Activated naive CD8-positive, alpha-beta T cell treated with anti-CD3 and anti-CD28 coated beads for 36 hours (primary cell): ENCODE results near the gene SREBF2. TPM values are rescaled to one million over a fixed set of nuclear protein-coding genes. Genes with fewer than 3 reads are reported as not detected.
"Not testable (repeated sequence)": the region's sequence is repeated elsewhere in the genome, so short reads cannot be mapped to it uniquely, and the experiment has no call there.

ENCODE experiments used
- DNase-seq: peaks from one replicate; pipeline ENCODE4 v3.0.0; 2021
- H3K27ac Mint-ChIP-seq: one replicate; pipeline ENCODE4 v1.8.0; 2022; ENCODE audit warnings: mild to moderate bottlenecking, moderate library complexity, mixed read lengths
- H3K27me3 Mint-ChIP-seq: one replicate; pipeline ENCODE4 v1.8.0; 2022; ENCODE audit warnings: mild to moderate bottlenecking, mixed read lengths
- H3K36me3 Mint-ChIP-seq: one replicate; pipeline ENCODE4 v1.8.0; 2021; ENCODE audit warnings: mild to moderate bottlenecking, mixed read lengths
- H3K4me1 Mint-ChIP-seq: one replicate; pipeline ENCODE4 v1.8.0; 2021; ENCODE audit warnings: mixed read lengths
- H3K4me3 Mint-ChIP-seq: one replicate; pipeline ENCODE4 v1.8.0; 2022; ENCODE audit warnings: mild to moderate bottlenecking, moderate library complexity, mixed read lengths
- H3K9me3 Mint-ChIP-seq: one replicate; pipeline ENCODE4 v1.8.0; 2022; ENCODE audit warnings: mixed read lengths
- total RNA-seq, 2 experiments: library from RNA; stranded (reverse); gene quantifications; one replicate each; pipeline ENCODE4 v1.2.3, GENCODE V29; 2021

The SREBF2 gene
- total RNA-seq, 2 experiments from 2014 or later = 68.1 to 74.8 TPM

DNA sequence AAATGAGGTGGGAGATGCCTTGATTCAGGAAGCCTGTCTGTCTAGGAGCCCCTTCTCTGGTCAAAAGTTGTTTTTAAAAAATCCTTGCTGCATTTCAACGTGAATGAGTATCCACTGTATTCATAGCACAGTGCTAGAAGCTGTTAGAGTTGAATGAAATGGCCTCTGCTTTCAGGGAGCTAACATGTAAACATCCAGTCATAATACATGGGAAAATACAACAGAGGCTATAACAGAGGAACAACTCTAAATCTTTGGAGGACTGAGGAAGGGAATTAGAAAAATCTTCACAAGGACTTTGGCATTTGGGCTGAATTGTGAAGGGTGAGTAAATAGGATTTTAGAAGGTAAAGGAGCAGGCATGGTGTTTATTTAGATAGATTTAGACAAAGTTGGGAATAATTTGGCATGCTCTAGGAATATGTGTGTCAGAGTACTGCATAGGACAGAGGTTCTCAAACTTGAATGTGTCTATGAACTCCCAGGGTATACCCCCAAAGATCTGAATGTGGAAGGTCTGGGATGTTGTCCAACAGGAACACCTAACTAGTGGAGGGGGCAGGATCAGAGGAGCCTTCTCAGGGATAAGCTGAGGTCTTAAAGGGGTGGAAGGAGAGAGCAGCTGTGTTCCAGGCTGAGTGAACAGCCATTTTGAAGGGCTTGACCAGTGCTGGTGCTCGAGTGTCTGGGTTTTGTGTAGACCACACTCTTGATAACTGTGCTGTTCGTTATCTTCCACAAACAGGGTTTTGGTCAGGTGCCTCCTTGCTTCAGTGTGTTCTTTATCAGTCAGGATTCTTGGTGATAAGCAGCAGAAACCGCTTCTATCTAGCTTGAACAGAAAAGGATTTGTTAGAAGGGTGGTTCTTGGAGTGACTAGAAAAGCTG is 12.7 kb downstream of the SREBF2 start:
- H3K36me3 Mint-ChIP-seq = peaks cover 7% of the 10 kb centered on the region
- no peaks in the 10 kb centered on the region for H3K9me3 Mint-ChIP-seq
- no peak overlapping the region for H3K27ac Mint-ChIP-seq
- peaks cover 42% of the 10 kb centered on the region for H3K4me1 Mint-ChIP-seq
- no peak for DNase-seq
- no peaks in the 10 kb centered on the region for H3K27me3 Mint-ChIP-seq
- H3K4me3 Mint-ChIP-seq = no peak overlapping the region

DNA sequence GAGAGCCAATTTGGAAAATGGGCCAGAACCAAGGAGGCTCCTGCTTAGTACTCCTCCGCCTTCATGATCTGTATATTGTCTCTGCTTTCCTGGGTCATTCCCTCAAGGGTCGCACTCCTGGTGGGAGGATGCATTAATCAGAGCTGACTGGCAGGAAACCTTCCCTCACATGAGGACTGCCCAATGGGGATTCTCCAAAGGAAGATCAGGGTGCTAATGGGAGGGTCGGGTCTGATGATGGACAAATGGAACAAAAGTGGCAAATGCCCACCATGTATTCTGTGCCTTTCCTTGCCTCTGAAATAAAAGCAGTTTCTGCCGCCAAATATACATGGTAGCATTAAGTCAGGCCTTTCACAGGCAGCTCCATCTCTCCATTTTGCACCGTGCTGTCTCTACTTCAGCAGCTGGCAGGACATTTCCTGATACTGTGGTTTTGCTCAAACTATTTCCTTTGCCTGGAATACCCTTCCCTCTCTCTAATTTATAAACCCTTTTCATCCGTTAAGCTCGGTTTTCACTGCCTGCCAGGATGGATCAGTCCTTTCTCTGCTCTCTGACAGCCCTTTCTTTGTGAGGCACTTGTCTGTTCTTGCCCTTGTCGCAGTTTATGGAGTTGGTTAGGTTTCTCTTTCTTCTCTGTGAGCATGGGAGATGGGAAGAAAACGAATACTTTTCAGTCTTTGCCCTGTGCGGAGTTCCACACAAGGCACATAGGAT is 13.5 kb downstream of the SREBF2 start:
- Mint-ChIP-seq H3K36me3 (peaks cover 4% of the 10 kb centered on the region), H3K27ac (no peak overlapping the region), H3K9me3 (no peaks in the 10 kb centered on the region), H3K4me1 (peaks cover 41% of the 10 kb centered on the region), H3K27me3 (no peaks in the 10 kb centered on the region), H3K4me3 (no peak overlapping the region)
- DNase-seq = no peak

DNA sequence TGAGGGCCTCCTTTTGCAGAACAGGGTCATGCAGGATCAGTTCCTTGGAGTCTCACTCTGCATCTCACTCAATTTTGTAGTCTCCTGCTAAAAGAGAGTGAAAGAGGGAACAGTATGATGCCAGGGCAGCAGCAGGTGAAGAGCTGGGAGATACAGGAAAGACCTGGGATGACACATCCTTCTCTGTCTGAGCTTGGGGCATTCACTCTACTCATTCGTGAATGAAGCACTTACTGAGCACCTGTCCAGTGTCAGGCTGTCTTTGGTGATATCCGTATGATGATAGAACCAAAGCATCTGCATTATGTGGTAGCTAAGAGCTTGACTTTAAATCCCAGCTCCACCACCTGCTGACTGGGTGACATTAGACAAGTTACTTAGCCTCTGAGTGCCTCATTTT is 14.4 kb downstream of the SREBF2 start:
- Mint-ChIP-seq H3K4me1 (peaks cover 40% of the 10 kb centered on the region), H3K4me3 (no peak overlapping the region), H3K9me3 (no peaks in the 10 kb centered on the region), H3K27ac (peak overlapping the region; percentile 10), H3K36me3 (peaks cover 6% of the 10 kb centered on the region), H3K27me3 (no peaks in the 10 kb centered on the region)
- DNase-seq = no peak

DNA sequence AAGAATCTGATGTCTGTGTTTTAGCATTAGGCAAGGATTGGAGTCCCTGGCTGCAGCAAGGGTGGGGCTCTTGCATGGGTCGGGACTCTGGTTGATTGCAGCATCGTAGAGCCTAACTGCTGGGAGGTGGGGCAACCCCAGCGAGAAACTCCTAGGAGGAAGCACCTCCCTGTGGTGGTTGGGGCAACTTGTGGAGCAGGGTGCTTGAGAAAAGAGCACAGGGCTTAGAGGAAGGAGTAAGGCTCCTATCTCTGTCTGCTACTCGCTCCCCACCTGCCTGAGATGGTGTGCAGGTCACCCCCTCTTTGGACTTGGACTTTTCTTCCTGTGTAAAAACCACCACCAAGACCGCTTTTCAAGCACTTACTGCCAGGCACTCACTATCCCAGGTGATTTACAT is 15.6 kb downstream of the SREBF2 start:
- Mint-ChIP-seq H3K27me3 (no peaks in the 10 kb centered on the region), H3K4me1 (peaks cover 39% of the 10 kb centered on the region), H3K27ac (no peak overlapping the region), H3K4me3 (no peak overlapping the region), H3K9me3 (no peaks in the 10 kb centered on the region), H3K36me3 (peaks cover 10% of the 10 kb centered on the region)
- DNase-seq = no peak

DNA sequence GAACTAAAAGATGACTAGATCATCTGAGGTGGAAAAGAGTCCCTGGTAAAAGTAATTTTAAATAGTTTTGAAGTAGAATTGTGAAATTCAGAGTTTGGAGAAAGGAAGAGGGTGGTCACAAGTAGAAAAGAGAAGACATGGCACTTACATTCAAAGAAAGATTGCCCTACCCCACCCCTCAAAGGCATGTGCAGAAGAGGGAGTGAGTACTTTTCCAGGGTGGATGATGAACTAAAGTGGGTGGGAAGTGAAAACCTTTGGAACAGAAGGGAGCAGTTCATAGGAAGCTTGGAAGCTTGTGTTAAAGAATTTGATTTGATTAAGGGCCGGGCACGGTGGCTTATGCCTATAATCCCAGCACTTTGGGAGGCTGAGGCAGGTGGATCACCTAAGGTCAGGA is 23.6 kb downstream of the SREBF2 start:
- no peaks in the 10 kb centered on the region for H3K27me3 Mint-ChIP-seq
- peak overlapping the region; percentile 90 for H3K27ac Mint-ChIP-seq
- H3K36me3 Mint-ChIP-seq = peaks cover 25% of the 10 kb centered on the region
- peaks cover 60% of the 10 kb centered on the region for H3K4me1 Mint-ChIP-seq
- H3K4me3 Mint-ChIP-seq = no peak overlapping the region
- H3K9me3 Mint-ChIP-seq = peaks cover 2% of the 10 kb centered on the region
- no peak for DNase-seq

DNA sequence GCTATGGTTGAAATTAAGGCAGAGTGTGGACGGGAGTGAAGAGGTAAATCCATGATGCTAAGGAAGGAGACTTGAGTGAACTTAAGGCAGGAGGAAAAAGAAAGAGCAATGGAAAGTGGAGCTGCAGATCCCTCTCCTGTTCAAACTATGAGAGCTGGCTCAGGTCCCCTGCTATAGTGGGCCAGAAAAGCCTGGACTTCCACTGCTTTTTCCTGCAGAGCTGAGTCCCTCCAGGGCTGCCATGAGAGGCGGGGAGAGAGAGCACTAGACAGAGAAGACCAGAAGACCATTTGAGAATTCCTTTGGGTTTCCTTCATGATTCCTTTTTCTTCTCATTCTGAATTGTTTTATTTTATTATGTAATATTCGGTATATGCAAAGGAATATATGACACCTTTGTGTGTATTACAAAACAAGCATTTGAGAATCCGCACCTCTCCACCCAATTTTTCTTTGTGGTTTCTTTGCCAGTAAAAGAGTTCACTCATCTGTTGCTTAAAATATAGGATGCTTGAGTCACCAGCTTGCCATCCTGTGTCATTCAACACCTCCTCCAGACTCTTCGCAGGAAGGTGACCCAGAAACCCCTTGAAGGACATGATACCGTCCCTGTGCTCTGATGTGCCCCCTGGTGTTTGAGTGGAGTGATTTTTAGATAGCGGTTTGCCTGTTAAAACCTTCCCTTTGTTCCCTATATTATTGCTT is 24.4 kb downstream of the SREBF2 start:
- peak; percentile 78 for DNase-seq
- H3K4me1 Mint-ChIP-seq = peaks cover 61% of the 10 kb centered on the region
- H3K4me3 Mint-ChIP-seq = peak overlapping the region; percentile 9
- no peaks in the 10 kb centered on the region for H3K27me3 Mint-ChIP-seq
- H3K27ac Mint-ChIP-seq = peak overlapping the region; percentile 90
- H3K36me3 Mint-ChIP-seq = peaks cover 23% of the 10 kb centered on the region
- peaks cover 2% of the 10 kb centered on the region for H3K9me3 Mint-ChIP-seq

DNA sequence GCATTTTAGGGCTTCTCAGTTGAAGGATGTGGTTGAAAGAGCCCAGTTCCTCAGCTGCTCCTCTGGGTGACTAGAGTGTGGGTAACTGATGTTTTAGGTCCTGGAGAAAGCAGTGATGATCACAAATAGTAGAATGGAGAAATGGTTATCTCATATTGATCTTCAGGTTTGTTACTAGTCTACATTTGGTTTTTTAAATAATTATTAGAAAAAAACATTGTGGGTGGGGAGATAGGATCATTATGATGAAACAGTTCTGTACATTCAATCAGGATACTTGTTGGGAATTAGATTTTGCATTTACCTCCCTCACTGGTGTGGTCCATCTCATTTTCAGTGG is 24.9 kb downstream of the SREBF2 start:
- Mint-ChIP-seq H3K27ac (peak overlapping the region; percentile 90), H3K9me3 (peaks cover 2% of the 10 kb centered on the region), H3K27me3 (no peaks in the 10 kb centered on the region), H3K4me3 (peak overlapping the region; percentile 1), H3K36me3 (peaks cover 21% of the 10 kb centered on the region), H3K4me1 (peaks cover 64% of the 10 kb centered on the region)
- DNase-seq = no peak

DNA sequence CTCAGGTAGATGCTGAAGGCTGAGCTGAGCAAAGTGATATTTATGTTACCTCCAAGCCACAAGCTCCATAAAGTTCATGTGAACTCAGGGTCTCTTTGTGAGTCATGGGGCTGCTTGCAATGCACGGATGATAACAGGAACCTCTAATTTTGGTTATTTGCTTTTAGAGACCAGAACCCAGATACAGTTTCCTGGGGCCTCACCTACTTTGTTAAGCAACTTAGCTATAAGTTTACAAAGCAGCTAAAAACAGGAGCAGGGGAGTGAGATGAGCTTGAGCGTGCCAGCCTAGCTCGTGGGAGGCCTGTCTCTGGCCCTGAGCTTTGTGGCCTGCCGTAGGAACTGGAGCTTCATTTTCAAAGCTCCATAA is 29.2 kb downstream of the SREBF2 start:
- H3K4me3 Mint-ChIP-seq = peak overlapping the region; percentile 73
- peaks cover 67% of the 10 kb centered on the region for H3K4me1 Mint-ChIP-seq
- peak; percentile 51 for DNase-seq
- peak overlapping the region; percentile 99 for H3K27ac Mint-ChIP-seq
- no peaks in the 10 kb centered on the region for H3K27me3 Mint-ChIP-seq
- peaks cover 2% of the 10 kb centered on the region for H3K9me3 Mint-ChIP-seq
- H3K36me3 Mint-ChIP-seq = peaks cover 34% of the 10 kb centered on the region

DNA sequence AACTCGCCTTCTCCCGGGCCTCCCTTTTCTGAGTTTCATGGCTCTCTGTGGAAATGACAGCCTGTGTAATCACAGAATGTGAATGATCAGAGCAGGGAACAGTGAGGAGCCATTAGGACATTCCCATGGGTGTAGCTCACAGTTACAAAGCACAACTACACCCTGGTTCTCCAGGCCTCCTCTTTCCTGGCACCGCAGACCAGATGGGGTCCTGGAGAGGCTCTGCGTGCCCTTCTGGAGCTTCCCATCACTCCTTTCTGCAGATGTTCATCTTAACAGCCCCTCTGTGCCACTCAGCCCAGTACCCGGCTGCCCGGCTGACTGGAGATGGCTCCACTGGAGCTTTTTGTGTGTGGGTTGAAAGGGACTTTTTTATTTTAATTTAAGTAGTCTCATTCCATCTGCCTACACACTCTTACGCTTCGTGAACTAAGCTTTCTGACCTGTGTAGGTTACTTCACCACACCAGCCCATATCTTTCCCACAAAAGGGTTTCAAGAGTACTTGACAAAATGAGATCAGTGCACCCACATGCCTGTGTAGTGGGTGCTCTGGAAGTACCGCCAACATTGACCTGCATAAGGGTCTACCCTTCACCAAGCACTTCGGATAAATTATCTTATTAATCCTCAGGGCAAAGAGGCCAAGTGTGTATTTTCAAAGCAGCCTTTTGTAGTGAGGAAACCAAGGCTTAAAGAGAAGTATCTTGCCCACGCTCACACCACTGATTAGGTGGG is 29.8 kb downstream of the SREBF2 start:
- DNase-seq = peak; percentile 73
- Mint-ChIP-seq H3K27me3 (no peaks in the 10 kb centered on the region), H3K27ac (peak overlapping the region; percentile 99), H3K9me3 (peaks cover 2% of the 10 kb centered on the region), H3K4me3 (peak overlapping the region; percentile 73), H3K4me1 (peaks cover 63% of the 10 kb centered on the region), H3K36me3 (peaks cover 34% of the 10 kb centered on the region)

DNA sequence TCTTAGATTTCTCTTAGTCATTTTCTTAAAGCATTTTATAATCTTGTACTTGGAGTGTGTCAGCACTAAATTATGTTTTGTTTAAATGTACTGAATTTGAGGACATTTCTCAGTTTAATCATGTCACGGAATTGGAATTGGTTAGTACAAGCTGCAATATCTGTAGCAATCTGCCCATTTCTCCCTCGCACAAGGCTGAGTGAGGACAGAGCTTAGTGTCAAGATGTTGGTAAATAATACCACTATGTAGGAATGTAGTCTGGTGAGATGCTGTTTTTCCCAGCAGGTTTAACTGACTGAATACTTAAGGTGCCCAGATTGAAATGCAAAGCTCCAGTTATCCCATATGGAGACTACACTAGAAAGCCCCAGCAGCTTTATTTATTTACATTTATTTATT is 30.6 kb downstream of the SREBF2 start:
- peaks cover 32% of the 10 kb centered on the region for H3K36me3 Mint-ChIP-seq
- no peaks in the 10 kb centered on the region for H3K27me3 Mint-ChIP-seq
- H3K27ac Mint-ChIP-seq = peak overlapping the region; percentile 99
- H3K4me1 Mint-ChIP-seq = peaks cover 56% of the 10 kb centered on the region
- H3K9me3 Mint-ChIP-seq = no peaks in the 10 kb centered on the region
- DNase-seq = no peak
- peak overlapping the region; percentile 37 for H3K4me3 Mint-ChIP-seq

DNA sequence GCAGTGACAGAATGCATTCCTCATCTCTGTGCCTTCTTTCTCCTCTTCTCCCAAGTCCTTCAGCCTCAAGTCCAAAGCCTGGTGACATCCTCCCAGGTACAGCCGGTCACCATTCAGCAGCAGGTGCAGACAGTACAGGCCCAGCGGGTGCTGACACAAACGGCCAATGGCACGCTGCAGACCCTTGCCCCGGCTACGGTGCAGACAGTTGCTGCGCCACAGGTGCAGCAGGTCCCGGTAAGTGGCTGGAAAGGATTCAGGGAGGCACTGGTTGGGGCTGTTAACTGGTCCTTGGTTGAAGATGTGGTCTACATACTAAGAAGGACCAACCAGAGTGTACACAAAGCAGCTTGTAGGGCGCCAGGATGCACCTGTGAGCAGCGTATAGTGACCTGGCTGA is 35.7 kb downstream of the SREBF2 start:
- no peak for DNase-seq
- peaks cover 33% of the 10 kb centered on the region for H3K4me1 Mint-ChIP-seq

DNA sequence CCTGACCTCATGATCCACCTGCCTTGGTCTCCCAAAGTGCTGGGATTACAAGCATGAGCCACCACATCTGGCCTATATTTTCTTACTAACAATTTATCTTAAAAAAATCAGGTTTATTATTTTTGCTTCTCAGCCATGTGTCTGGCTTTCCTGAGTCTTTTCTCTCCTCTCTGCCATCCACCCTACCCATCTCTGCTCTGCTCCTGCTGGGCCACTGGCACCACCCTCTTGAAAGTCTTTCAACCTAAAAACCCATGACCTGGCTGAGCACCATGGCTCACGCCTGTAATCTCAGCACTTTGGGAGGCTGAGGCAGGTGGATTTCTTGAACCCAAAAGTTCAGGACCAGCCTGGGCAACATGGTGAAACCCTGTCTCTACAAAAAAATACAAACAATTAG is 37.2 kb downstream of the SREBF2 start:
- H3K27me3 Mint-ChIP-seq, H3K9me3 Mint-ChIP-seq, DNase-seq, H3K4me3 Mint-ChIP-seq, H3K27ac Mint-ChIP-seq: not testable (repeated sequence)
- Mint-ChIP-seq H3K36me3 (peaks cover 59% of the 10 kb centered on the region), H3K4me1 (peaks cover 33% of the 10 kb centered on the region)

More for the DNA sequence above, 35.7 kb downstream of the SREBF2 start:
- Mint-ChIP-seq H3K27ac (no peak overlapping the region), H3K27me3 (no peaks in the 10 kb centered on the region), H3K36me3 (peaks cover 53% of the 10 kb centered on the region), H3K9me3 (no peaks in the 10 kb centered on the region), H3K4me3 (no peak overlapping the region)

DNA sequence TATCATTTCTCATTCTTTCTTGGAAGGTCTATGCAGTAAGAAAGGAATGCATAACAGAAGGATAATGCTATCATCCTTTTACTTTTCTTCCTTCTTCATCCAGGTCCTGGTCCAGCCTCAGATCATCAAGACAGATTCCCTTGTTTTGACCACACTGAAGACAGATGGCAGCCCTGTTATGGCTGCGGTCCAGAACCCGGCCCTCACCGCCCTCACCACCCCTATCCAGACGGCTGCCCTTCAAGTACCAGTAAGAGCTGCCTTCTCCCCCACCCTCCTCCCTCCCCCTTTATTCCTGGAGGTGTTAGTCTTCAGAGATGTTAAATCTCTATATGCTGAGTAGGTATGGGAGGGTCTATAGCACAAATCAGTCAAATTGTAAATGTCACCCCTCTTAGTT is 37.9 kb downstream of the SREBF2 start:
- no peak for DNase-seq
- Mint-ChIP-seq H3K36me3 (peaks cover 62% of the 10 kb centered on the region), H3K27me3 (no peaks in the 10 kb centered on the region), H3K4me1 (peaks cover 29% of the 10 kb centered on the region), H3K27ac (no peak overlapping the region), H3K4me3 (no peak overlapping the region), H3K9me3 (no peaks in the 10 kb centered on the region)

DNA sequence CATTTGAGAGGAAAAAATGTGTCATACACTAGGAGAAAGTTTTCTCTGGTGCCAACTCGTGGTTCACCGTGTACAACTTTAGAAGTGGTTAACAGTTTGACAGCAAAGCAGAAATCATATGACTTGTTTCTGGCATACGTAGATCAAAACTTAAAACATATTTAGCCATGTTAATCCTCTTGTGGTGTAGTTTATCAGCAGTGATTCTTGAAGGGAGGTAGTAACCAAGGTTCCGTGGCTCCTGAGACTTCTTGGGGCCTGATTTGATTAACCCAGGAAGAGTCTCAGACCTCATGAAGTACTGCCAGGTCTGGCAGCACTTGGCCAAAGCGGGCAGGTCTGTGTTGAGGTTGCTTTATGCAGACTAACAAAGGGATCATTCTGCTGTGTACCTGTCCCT is 40.5 kb downstream of the SREBF2 start:
- peaks cover 61% of the 10 kb centered on the region for H3K36me3 Mint-ChIP-seq
- peak; percentile 34 for DNase-seq
- H3K27me3 Mint-ChIP-seq = no peaks in the 10 kb centered on the region
- H3K4me3 Mint-ChIP-seq = peak overlapping the region; percentile 40
- H3K4me1 Mint-ChIP-seq = peaks cover 46% of the 10 kb centered on the region
- no peaks in the 10 kb centered on the region for H3K9me3 Mint-ChIP-seq
- H3K27ac Mint-ChIP-seq = peak overlapping the region; percentile 88

DNA sequence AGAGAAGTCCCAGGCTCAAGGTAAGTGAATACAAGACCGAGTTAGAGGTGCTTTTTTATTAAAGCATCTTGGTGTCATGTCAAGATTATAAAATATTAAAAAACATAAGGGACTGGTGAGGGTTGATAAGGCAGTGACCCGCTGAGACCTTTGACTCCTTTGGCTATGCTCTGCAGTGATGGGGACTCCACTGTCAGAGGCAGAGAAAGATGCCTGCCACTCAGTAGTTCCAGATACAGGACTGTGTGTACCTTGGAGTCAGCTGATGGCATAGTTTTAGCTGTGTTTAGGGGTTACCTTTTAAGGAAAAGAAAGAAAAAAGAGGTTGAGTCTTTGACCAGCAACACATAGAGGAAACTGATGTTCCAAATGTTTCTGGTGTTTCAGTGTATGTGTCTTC is 41.2 kb downstream of the SREBF2 start:
- no peaks in the 10 kb centered on the region for H3K27me3 Mint-ChIP-seq
- peaks cover 59% of the 10 kb centered on the region for H3K36me3 Mint-ChIP-seq
- DNase-seq = no peak
- no peak overlapping the region for H3K4me3 Mint-ChIP-seq
- H3K9me3 Mint-ChIP-seq = no peaks in the 10 kb centered on the region
- H3K27ac Mint-ChIP-seq = peak overlapping the region; percentile 88
- H3K4me1 Mint-ChIP-seq = peaks cover 46% of the 10 kb centered on the region
